Testis (tissue), 2 donors: ENCODE measurements around the gene MEGF10.

Source experiments
- CTCF ChIP-seq, 3 experiments: fragments of 450-650 bp in 2 of 3; fragments of 200-600 bp in 1 of 3; sonication (generic) in 1 of 3; IDR thresholded peaks; one replicate each; pipeline ENCODE4 v1.5.1; 2016 to 2019; ENCODE audit warnings: antibody characterized with exemption in 3 of 3, mild to moderate bottlenecking in 2 of 3, moderate library complexity in 1 of 3
- POLR2A ChIP-seq: fragments of 450-650 bp; IDR thresholded peaks from one replicate; pipeline ENCODE4 v1.6.1; 2017; ENCODE audit warnings: antibody characterized with exemption, mild to moderate bottlenecking, moderate library complexity

- TF ChIP-seq POLR2A (no peak), CTCF (IDR thresholded peaks at IDR 0.05) (no peak)
These were observed 51.8 kb downstream of the MEGF10 start for GRCh38 chr5:127342364-127342763.
